Measurements from ENCODE around the gene COL7A1.
"Not testable (repeated sequence)": the region's sequence is repeated elsewhere in the genome, so short reads cannot be mapped to it uniquely, and the experiment has no call there.

The COL7A1 gene

GRCh38 chr3:48543271-48543866 lies 51.8 kb downstream of the COL7A1 start:
- DNase-seq (ENCODE audit: low read depth): no peak

- no peak for DNase-seq (ENCODE audit: low read depth)
Observed at GRCh38 chr3:48538451-48538850, 56.7 kb downstream of the COL7A1 start.

- DNase-seq (ENCODE audit: low read depth): no peak
Observed at GRCh38 chr3:48536785-48537184, 58.3 kb downstream of the COL7A1 start.

- no peak for DNase-seq (ENCODE audit: low read depth)
Observed at GRCh38 chr3:48536116-48536515, 59.0 kb downstream of the COL7A1 start.

- DNase-seq (ENCODE audit: low read depth): no peak
Observed at GRCh38 chr3:48535578-48535977, 59.6 kb downstream of the COL7A1 start.

- no peak for DNase-seq (ENCODE audit: low read depth)
Observed at GRCh38 chr3:48532977-48533337, 62.2 kb downstream of the COL7A1 start.

GRCh38 chr3:48532271-48532976 lies 62.7 kb downstream of the COL7A1 start:
- DNase-seq (ENCODE audit: low read depth): no peak

- DNase-seq (ENCODE audit: low read depth): not testable (repeated sequence)
Observed at GRCh38 chr3:48530701-48531100, 64.4 kb downstream of the COL7A1 start.

GRCh38 chr3:48528754-48529153 lies 66.4 kb downstream of the COL7A1 start:
- DNase-seq (ENCODE audit: low read depth): no peak

- DNase-seq (ENCODE audit: low read depth): no peak
Observed at GRCh38 chr3:48528048-48528447, 67.1 kb downstream of the COL7A1 start.

GRCh38 chr3:48524970-48525369 lies 70.2 kb downstream of the COL7A1 start:
- DNase-seq (ENCODE audit: low read depth): no peak

GRCh38 chr3:48521635-48522034 lies 73.5 kb downstream of the COL7A1 start:
- no peak for DNase-seq (ENCODE audit: low read depth)

- DNase-seq (ENCODE audit: low read depth): no peak
Observed at GRCh38 chr3:48519277-48519643, 75.9 kb downstream of the COL7A1 start.

- no peak for DNase-seq (ENCODE audit: low read depth)
Observed at GRCh38 chr3:48518638-48519276, 76.4 kb downstream of the COL7A1 start.

GRCh38 chr3:48518069-48518468 lies 77.1 kb downstream of the COL7A1 start:
- DNase-seq (ENCODE audit: low read depth): no peak

GRCh38 chr3:48516571-48516970 lies 78.6 kb downstream of the COL7A1 start:
- DNase-seq (ENCODE audit: low read depth): no peak

GRCh38 chr3:48514431-48515227 lies 80.5 kb downstream of the COL7A1 start:
- no peak for DNase-seq (ENCODE audit: low read depth)

Data from ELR (cell line).